CD4-positive, alpha-beta T cell (primary cell): Measurements from ENCODE around the gene GPR153. TPM values are rescaled to one million over a fixed set of nuclear protein-coding genes. Genes with fewer than 3 reads are reported as not detected.

ENCODE experiments used
- ATAC-seq: fragments of 200-7000 bp; cut with Tn5 transposase; one replicate; pipeline ENCODE4 v1.10.0; 2022; ENCODE audit warnings: mild to moderate bottlenecking; ENCODE audit not compliant: poor library complexity
- CTCF ChIA-PET: fragments of 350-600 bp; sonication (Branson Sonifier 250); formaldehyde crosslinking; loops from one replicate; lab custom pipeline; 2021; ENCODE audit warnings: antibody characterized with exemption, inconsistent platforms; lab: Charles Lee
- POLR2A ChIA-PET: fragments of 350-600 bp; sonication (Branson Sonifier 250); formaldehyde crosslinking; loops from one replicate; lab custom pipeline; 2021; ENCODE audit warnings: antibody characterized with exemption, inconsistent platforms; lab: Charles Lee
- DNase-seq, 14 experiments: peaks; one replicate each; pipeline ENCODE4 v3.0.0-alpha.2; 2013 to 2020; ENCODE audit warnings: mixed read lengths in 2 of 14
- H3K27ac ChIP-seq, 2 donors: one replicate each; pipeline versions ENCODE4 v1.5.1 to v1.7.0; 2013; ENCODE audit warnings: low read length in 2 of 2, low read depth in 1 of 2, mild to moderate bottlenecking in 1 of 2
- H3K27me3 ChIP-seq, 2 experiments: 1 replicate in 1 of 2; 2 replicates in 1 of 2; pipeline versions ENCODE4 v1.6.1 to v1.7.0; 2013; ENCODE audit warnings: low read length in 2 of 2, control low read depth in 1 of 2, mild to moderate bottlenecking in 1 of 2, moderate library complexity in 1 of 2; ENCODE audit not compliant: insufficient read depth in 2 of 2, control insufficient read depth in 1 of 2
- H3K36me3 ChIP-seq: one replicate; pipeline ENCODE4 v1.6.1; 2013; ENCODE audit warnings: low read length, control low read depth; ENCODE audit not compliant: insufficient read depth
- H3K4me1 ChIP-seq: one replicate; pipeline ENCODE4 v1.6.1; 2013; ENCODE audit warnings: low read length, control low read depth; ENCODE audit not compliant: insufficient read depth
- H3K4me3 ChIP-seq: one replicate; pipeline ENCODE4 v1.5.1; 2013; ENCODE audit warnings: mild to moderate bottlenecking, low read length, moderate library complexity
- H3K9me3 ChIP-seq, 2 experiments: 1 replicate in 1 of 2; 2 replicates in 1 of 2; pipeline versions ENCODE4 v1.6.1 to v1.7.0; 2013; ENCODE audit warnings: low read length in 2 of 2, mild to moderate bottlenecking in 2 of 2, control low read depth in 1 of 2, moderate library complexity in 1 of 2; ENCODE audit not compliant: control insufficient read depth in 1 of 2, insufficient read depth in 1 of 2
- H3K27ac Mint-ChIP-seq: one replicate; pipeline ENCODE4 v1.8.0; 2020; ENCODE audit warnings: mixed read lengths
- H3K27me3 Mint-ChIP-seq: one replicate; pipeline ENCODE4 v1.8.0; 2021; ENCODE audit warnings: mixed read lengths
- H3K36me3 Mint-ChIP-seq: one replicate; pipeline ENCODE4 v1.8.0; 2021; ENCODE audit warnings: low read depth, mixed read lengths
- H3K4me1 Mint-ChIP-seq: one replicate; pipeline ENCODE4 v1.8.0; 2021; ENCODE audit warnings: low read depth, mixed read lengths
- H3K4me3 Mint-ChIP-seq: one replicate; pipeline ENCODE4 v1.8.0; 2020; ENCODE audit warnings: mild to moderate bottlenecking, mixed read lengths
- H3K9me3 Mint-ChIP-seq: one replicate; pipeline ENCODE4 v1.8.0; 2020; ENCODE audit warnings: mixed read lengths
- intact Hi-C, 2 experiments: fragments of 100-400 bp; cut with DNase I in 1 of 2; cut with micrococcal nuclease in 1 of 2; formaldehyde crosslinking; loops; one replicate each; pipeline versions ENCODE4 v1.15.1 to v1.9.0; 2023 to 2025; cut with DNase I, micrococcal nuclease
- total RNA-seq, 174 experiments: library from RNA in 2 of 174; stranded (reverse) in 2 of 174; gene quantifications; one replicate each; pipeline ENCODE4 v1.2.3 and lab custom pipeline; 2021 to 2026
- TF ChIP-seq, protein P1 (sequence below): fragments of 200-600 bp; IDR thresholded peaks from one replicate; pipeline ENCODE4 v1.8.0; 2022; ENCODE audit warnings: antibody characterized with exemption, mild to moderate bottlenecking

The GPR153 gene
- total RNA-seq, 2 experiments from 2014 or later = 0.14 to 0.19 TPM

DNA sequence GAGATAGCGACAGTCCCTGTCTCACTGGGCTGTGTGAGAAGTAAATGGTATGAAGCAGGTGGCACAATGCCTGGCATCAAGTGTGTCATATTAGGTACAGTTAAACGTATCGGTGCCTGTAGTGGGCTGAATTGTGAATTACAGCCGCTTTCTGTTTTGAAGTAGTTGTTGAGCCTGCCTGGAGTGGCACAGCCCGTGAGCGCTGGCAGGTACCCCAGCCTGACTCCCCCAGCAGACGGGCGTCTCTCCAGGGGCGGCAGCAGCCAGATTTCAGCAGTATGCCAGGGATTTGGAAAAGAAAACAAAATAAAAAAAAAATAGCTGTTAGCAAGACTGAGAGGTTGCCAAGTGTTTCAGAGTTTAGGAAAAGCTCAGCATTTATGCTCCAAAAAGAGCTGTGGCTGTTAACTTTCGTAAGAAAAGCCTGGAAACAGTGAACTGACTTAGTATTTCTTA lies 26.6 kb upstream of the GPR153 start:
- Histone ChIP-seq H3K4me3 (no peak overlapping the region), H3K27me3 (no peaks in the 10 kb centered on the region), H3K36me3 (no peaks in the 10 kb centered on the region), H3K27ac (no peak overlapping the region), H3K9me3 (no peaks in the 10 kb centered on the region), H3K4me1 (no peaks in the 10 kb centered on the region)
- Mint-ChIP-seq H3K27ac (no peak overlapping the region), H3K36me3 (no peaks in the 10 kb centered on the region), H3K4me1 (no peaks in the 10 kb centered on the region), H3K27me3 (no peaks in the 10 kb centered on the region), H3K9me3 (no peaks in the 10 kb centered on the region), H3K4me3 (no peak overlapping the region)
- DNase-seq = no peak
- intact Hi-C loops = no loop called here
- TF ChIP-seq, protein P1, sequence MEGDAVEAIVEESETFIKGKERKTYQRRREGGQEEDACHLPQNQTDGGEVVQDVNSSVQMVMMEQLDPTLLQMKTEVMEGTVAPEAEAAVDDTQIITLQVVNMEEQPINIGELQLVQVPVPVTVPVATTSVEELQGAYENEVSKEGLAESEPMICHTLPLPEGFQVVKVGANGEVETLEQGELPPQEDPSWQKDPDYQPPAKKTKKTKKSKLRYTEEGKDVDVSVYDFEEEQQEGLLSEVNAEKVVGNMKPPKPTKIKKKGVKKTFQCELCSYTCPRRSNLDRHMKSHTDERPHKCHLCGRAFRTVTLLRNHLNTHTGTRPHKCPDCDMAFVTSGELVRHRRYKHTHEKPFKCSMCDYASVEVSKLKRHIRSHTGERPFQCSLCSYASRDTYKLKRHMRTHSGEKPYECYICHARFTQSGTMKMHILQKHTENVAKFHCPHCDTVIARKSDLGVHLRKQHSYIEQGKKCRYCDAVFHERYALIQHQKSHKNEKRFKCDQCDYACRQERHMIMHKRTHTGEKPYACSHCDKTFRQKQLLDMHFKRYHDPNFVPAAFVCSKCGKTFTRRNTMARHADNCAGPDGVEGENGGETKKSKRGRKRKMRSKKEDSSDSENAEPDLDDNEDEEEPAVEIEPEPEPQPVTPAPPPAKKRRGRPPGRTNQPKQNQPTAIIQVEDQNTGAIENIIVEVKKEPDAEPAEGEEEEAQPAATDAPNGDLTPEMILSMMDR = no peak
- ChIA-PET CTCF (no interaction called here), POLR2A (no interaction called here)
- ATAC-seq = no peak

GRCh38 chr1:6287029-6287428 lies 26.1 kb upstream of the GPR153 start:
- Mint-ChIP-seq H3K4me1 (no peaks in the 10 kb centered on the region), H3K9me3 (no peaks in the 10 kb centered on the region), H3K36me3 (no peaks in the 10 kb centered on the region), H3K4me3 (no peak overlapping the region), H3K27me3 (no peaks in the 10 kb centered on the region), H3K27ac (no peak overlapping the region)
- Histone ChIP-seq H3K27me3 (no peaks in the 10 kb centered on the region), H3K4me3 (no peak overlapping the region), H3K9me3 (no peaks in the 10 kb centered on the region), H3K27ac (no peak overlapping the region), H3K4me1 (no peaks in the 10 kb centered on the region), H3K36me3 (no peaks in the 10 kb centered on the region)
- ChIA-PET POLR2A (no interaction called here), CTCF (no interaction called here)
- ATAC-seq (no peak), DNase-seq (no peak)
- TF ChIP-seq, protein P1 = no peak
- intact Hi-C loops = no loop called here

DNA sequence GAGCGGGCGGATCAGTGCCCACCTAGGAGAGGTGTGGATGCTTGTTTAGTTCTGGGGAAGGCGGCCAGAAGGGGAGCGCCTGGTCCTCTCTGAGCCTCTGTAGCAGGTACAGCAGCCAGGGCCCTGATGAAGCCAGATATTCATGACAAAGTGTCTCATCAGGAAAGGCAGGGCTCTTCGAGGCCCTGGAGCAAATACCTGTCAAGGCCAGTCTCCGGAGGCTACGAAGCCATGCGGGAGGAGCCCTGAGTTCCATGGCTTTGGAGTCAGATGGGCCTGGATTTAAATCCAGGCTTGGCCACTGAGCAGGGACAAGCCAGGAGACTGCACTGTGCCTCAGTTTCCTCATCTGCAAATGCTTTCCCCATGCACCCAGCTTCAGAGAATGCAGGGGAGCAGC lies 25.4 kb upstream of the GPR153 start:
- Mint-ChIP-seq H3K4me1 (no peaks in the 10 kb centered on the region), H3K27me3 (no peaks in the 10 kb centered on the region), H3K27ac (no peak overlapping the region), H3K9me3 (no peaks in the 10 kb centered on the region), H3K36me3 (no peaks in the 10 kb centered on the region), H3K4me3 (no peak overlapping the region)
- ChIA-PET CTCF (no interaction called here), POLR2A (no interaction called here)
- Histone ChIP-seq H3K27ac (no peak overlapping the region), H3K27me3 (no peaks in the 10 kb centered on the region), H3K4me1 (no peaks in the 10 kb centered on the region), H3K36me3 (no peaks in the 10 kb centered on the region), H3K9me3 (no peaks in the 10 kb centered on the region), H3K4me3 (no peak overlapping the region)
- TF ChIP-seq, protein P1 = no peak
- no peak for DNase-seq
- ATAC-seq = no peak
- intact Hi-C loops = no loop called here
